AG04450 (cell line): ENCODE data around the gene EIF1AD. TPM values are rescaled to one million over a fixed set of nuclear protein-coding genes. Genes with fewer than 3 reads are reported as not detected.

Experiments
- CTCF ChIA-PET: fragments of 300-600, 350-600 bp; formaldehyde crosslinking; extraction: SDS; loops from one replicate; lab custom pipeline; 2022; ENCODE audit warnings: antibody characterized with exemption, inconsistent platforms; lab: Charles Lee
- POLR2A ChIA-PET: fragments of 350-600 bp; formaldehyde crosslinking; extraction: SDS; loops from one replicate; lab custom pipeline; 2021; ENCODE audit warnings: antibody characterized with exemption, inconsistent platforms; lab: Yijun Ruan, JAX
- DNase-seq: peaks from one replicate; pipeline ENCODE4 v3.0.0-alpha.2; 2011; ENCODE audit warnings: low read depth, low spot score
- H3K27ac ChIP-seq: one replicate; pipeline ENCODE4 v1.5.1; 2012; ENCODE audit warnings: low read depth, low read length, control low read depth
- H3K27me3 ChIP-seq: one replicate; pipeline ENCODE4 v1.6.0; 2012; ENCODE audit warnings: low read length; ENCODE audit not compliant: control insufficient read depth, insufficient read depth
- H3K4me3 ChIP-seq: 2 replicates; pipeline ENCODE4 v1.5.1; 2011; ENCODE audit warnings: mild to moderate bottlenecking, low read depth, low read length, control low read depth
- H3K9me3 ChIP-seq: 2 replicates; pipeline ENCODE4 v1.5.1; 2012; ENCODE audit warnings: low read length; ENCODE audit not compliant: control insufficient read depth, insufficient read depth
- CTCF ChIP-seq: IDR thresholded peaks from 2 replicates; pipeline ENCODE4 v1.5.1; 2011; ENCODE audit warnings: low read depth, low read length, control low read depth, inconsistent platforms
- polyA plus RNA-seq: library from polyadenylated mRNA; depleted of rRNA; stranded (reverse); fragments of >200 nt; gene quantifications from 2 replicates; pipeline ENCODE4 v1.2.3, GENCODE V29; 2011

EIF1AD gene
- polyA plus RNA-seq, 1 experiment, result 23.9 TPM

- ChIA-PET POLR2A (no interaction called here), CTCF (interaction anchor here (1.1 to 3.2 kb wide), 2 partner anchors 9 to 32 kb away, joined by 3 to 16 read pairs; no protein-coding TSS in a partner anchor)
- DNase-seq, result no peak
- no peak overlapping the region for H3K27ac ChIP-seq
- TF ChIP-seq CTCF, result no peak
- H3K9me3 ChIP-seq, result no peaks in the 10 kb centered on the region; the same call in 1 of the 2 replicates
- no peak overlapping the region for H3K4me3 ChIP-seq
- peaks cover 3% of the 10 kb centered on the region for H3K27me3 ChIP-seq
Observed at GRCh38 chr11:66013762-66014100, 11.8 kb upstream of the EIF1AD start.

DNA sequence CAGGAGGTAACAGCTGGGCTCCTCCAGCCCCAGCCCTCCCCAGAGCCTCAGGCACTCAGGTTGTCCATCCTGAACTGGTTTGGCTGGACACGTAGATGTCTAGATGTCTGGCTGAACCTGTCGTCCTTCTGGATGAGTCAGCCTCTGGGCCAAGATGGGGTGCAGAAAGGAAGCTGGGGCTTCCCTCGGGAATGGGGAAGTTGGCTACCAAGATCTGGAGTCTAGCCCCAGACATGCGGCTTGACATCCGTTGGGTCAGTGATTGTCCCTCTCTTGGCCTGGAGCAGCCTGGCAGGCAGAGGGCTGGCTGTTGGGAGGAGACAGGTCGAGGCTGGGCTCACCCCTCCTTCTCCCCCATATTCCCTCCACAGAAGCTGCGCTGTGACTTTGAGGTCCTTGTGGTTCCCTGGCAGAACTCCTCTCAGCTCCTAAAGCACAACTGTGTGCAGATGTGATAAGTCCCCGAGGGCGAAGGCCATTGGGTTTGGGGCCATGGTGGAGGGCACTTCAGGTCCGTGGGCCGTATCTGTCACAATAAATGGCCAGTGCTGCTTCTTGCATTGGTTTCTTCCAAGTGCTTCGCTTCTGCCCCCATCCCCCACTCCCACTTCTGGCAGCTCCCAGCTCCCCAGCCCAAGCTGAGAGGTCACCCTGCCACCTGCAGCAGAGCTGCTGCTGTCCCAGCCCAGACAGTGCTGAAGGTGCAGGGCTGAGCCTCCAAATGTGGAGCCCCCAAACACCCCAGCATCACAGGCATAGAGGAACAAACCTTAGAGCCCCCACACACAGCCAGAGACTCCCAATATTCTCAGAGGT, 11.2 kb upstream of the EIF1AD start:
- TF ChIP-seq CTCF, result no peak
- POLR2A ChIA-PET, result no interaction called here
- CTCF ChIA-PET, result interaction anchor here (1.1 to 3.2 kb wide), 2 partner anchors 9 to 33 kb away, joined by 3 to 16 read pairs; no protein-coding TSS in a partner anchor

GRCh38 chr11:66012371-66012945, 10.5 kb upstream of the EIF1AD start:
- ChIA-PET POLR2A (no interaction called here), CTCF (interaction anchor here (3.2 kb wide), 1 partner anchor 10 kb away, joined by 16 read pairs; no protein-coding TSS in a partner anchor)

More for the DNA sequence above, 11.2 kb upstream of the EIF1AD start:
- H3K27me3 ChIP-seq, result peaks cover 3% of the 10 kb centered on the region
- H3K27ac ChIP-seq, result no peak overlapping the region
- H3K4me3 ChIP-seq, result no peak overlapping the region
- DNase-seq, result no peak
- no peaks in the 10 kb centered on the region; the same call in 1 of the 2 replicates for H3K9me3 ChIP-seq

GRCh38 chr11:66011785-66012303, 9.9 kb upstream of the EIF1AD start, which contains the start of gene CST6:
Gene CST6 (plus strand): TSS chr11:66012008. CDS start chr11:66012045, 37 bp downstream.
- H3K27me3 ChIP-seq, result peaks cover 3% of the 10 kb centered on the region
- no peaks in the 10 kb centered on the region; the same call in 1 of the 2 replicates for H3K9me3 ChIP-seq
- DNase-seq, result no peak
- H3K27ac ChIP-seq, result no peak within 1 kb of the TSS
- no peak for TF ChIP-seq CTCF
- ChIA-PET CTCF (interaction anchor here (1.4 to 3.2 kb wide), 2 partner anchors 11 to 34 kb away, joined by 3 to 16 read pairs; no protein-coding TSS in a partner anchor), POLR2A (interaction anchor here (0.6 kb wide), 1 partner anchor 41 kb away, joined by 4 read pairs; no protein-coding TSS in a partner anchor)
- H3K4me3 ChIP-seq, result no peak within 1 kb of the TSS

More at GRCh38 chr11:66012371-66012945, 10.5 kb upstream of the EIF1AD start:
- no peak for DNase-seq
- Histone ChIP-seq H3K4me3 (no peak overlapping the region), H3K27me3 (peaks cover 3% of the 10 kb centered on the region), H3K9me3 (no peaks in the 10 kb centered on the region; the same call in 1 of the 2 replicates), H3K27ac (no peak overlapping the region)
- TF ChIP-seq CTCF, result no peak
